IMR-90 (cell line): Measurements from ENCODE around the gene ZNF341.

ENCODE experiments used
- MXI1 ChIP-seq: IDR thresholded peaks from 2 replicates; pipeline ENCODE4 v1.6.1; 2012; ENCODE audit warnings: low read depth, mild to moderate bottlenecking, low read length, moderate library complexity, borderline replicate concordance
- POLR2A ChIP-seq: IDR thresholded peaks from 2 replicates; pipeline ENCODE4 v1.6.1; 2012; ENCODE audit warnings: mild to moderate bottlenecking, low read depth, low read length
- RCOR1 ChIP-seq: IDR thresholded peaks from 2 replicates; pipeline ENCODE4 v1.6.1; 2012; ENCODE audit warnings: mild to moderate bottlenecking, low read length, improper control_type of control experiment; ENCODE audit not compliant: insufficient replicate concordance
- RFX5 ChIP-seq: IDR thresholded peaks from 2 replicates; pipeline ENCODE4 v1.8.0; 2012; ENCODE audit warnings: low read depth, mild to moderate bottlenecking, low read length, moderate library complexity
- TF ChIP-seq, protein P1 (sequence below): conservative IDR thresholded peaks from 2 replicates; pipeline ENCODE4 v1.5.1; 2012; ENCODE audit warnings: mild to moderate bottlenecking, low read depth, low read length, improper control_type of control experiment

DNA sequence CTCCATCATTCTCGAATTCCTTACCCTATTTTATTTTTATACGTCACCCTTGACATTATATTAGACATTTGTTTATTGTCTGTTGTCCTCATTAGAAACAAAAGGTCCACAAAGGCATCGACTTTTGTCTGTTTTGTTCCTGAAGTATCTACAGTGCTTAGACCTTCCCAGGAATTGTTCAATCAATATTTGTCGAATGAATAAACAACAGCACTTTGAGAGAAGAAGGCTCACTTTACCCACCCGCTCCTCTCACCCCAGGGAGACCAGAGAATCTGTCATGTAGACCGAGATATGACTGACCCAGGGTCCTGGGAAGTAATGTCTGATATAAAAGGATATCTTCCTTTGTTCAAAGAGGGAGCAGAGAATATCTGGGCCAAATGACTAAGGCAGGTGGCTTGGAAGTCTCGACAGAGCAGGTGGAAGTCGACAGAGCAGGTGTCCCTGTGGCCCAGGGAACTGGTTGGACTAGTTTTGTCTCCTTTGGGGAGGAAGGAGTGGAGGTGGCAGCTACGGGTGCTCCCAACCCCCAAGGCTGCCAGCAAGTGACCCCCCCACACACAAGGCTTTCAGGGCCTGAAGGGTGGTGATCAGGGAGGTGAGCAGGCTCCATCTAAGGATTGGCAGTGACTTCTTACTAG is 64.6 kb downstream of the ZNF341 start:
- TF ChIP-seq, protein P1, sequence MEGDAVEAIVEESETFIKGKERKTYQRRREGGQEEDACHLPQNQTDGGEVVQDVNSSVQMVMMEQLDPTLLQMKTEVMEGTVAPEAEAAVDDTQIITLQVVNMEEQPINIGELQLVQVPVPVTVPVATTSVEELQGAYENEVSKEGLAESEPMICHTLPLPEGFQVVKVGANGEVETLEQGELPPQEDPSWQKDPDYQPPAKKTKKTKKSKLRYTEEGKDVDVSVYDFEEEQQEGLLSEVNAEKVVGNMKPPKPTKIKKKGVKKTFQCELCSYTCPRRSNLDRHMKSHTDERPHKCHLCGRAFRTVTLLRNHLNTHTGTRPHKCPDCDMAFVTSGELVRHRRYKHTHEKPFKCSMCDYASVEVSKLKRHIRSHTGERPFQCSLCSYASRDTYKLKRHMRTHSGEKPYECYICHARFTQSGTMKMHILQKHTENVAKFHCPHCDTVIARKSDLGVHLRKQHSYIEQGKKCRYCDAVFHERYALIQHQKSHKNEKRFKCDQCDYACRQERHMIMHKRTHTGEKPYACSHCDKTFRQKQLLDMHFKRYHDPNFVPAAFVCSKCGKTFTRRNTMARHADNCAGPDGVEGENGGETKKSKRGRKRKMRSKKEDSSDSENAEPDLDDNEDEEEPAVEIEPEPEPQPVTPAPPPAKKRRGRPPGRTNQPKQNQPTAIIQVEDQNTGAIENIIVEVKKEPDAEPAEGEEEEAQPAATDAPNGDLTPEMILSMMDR: no peak
- no peak for TF ChIP-seq POLR2A
- no peak for TF ChIP-seq RCOR1
- TF ChIP-seq MXI1: no peak
- TF ChIP-seq RFX5: no peak
